Stomach (tissue), 9 donors: ENCODE measurements around the gene CCDC184. TPM values are rescaled to one million over a fixed set of nuclear protein-coding genes. Genes with fewer than 3 reads are reported as not detected.
A peak's percentile ranks its signal among the peaks of the same experiment; 100 is the strongest.

ENCODE experiments used
- DNase-seq, 2 donors: peaks; one replicate each; pipeline versions ENCODE4 v3.0.0 to v3.0.0-alpha.2; 2013 to 2019
- H3K27ac ChIP-seq, 5 donors: fragments of 200-600 bp in 4 of 5; sonication (generic) in 4 of 5; one replicate each; pipeline ENCODE4 v1.5.1; 2013 to 2019; ENCODE audit warnings: mild to moderate bottlenecking in 1 of 5, moderate library complexity in 1 of 5
- H3K27me3 ChIP-seq, 3 donors: fragments of 200-600 bp; sonication (generic); one replicate each; pipeline ENCODE4 v1.5.1; 2017 to 2019; ENCODE audit warnings: mixed run types in 1 of 3
- H3K36me3 ChIP-seq, 4 donors: fragments of 200-600 bp; sonication (generic); 1 replicate in 3 of 4; 2 replicates in 1 of 4; pipeline ENCODE4 v1.5.1; 2016 to 2019
- H3K4me1 ChIP-seq, 4 donors: fragments of 200-600 bp; sonication (generic); one replicate each; pipeline ENCODE4 v1.5.1; 2016 to 2019
- H3K4me3 ChIP-seq, 4 donors: fragments of 200-600 bp; sonication (generic) in 3 of 4; one replicate each; pipeline ENCODE4 v1.5.1; 2016 to 2019; ENCODE audit warnings: mild to moderate bottlenecking in 1 of 4
- H3K9me3 ChIP-seq, 4 donors: fragments of 200-600 bp; sonication (generic); one replicate each; pipeline ENCODE4 v1.5.1; 2016 to 2019
- EP300 ChIP-seq: sonication (generic); formaldehyde crosslinking; IDR thresholded peaks from one replicate; pipeline ENCODE4 v1.6.1; 2017; ENCODE audit warnings: antibody characterized with exemption
- POLR2A ChIP-seq, 4 donors: fragments of 450-650 bp; IDR thresholded peaks; one replicate each; pipeline ENCODE4 v1.6.1; 2016; ENCODE audit warnings: antibody characterized with exemption in 4 of 4, control low read depth in 2 of 4, mild to moderate bottlenecking in 1 of 4, moderate library complexity in 1 of 4
- POLR2AphosphoS5 ChIP-seq, 3 donors: sonication (generic); formaldehyde crosslinking; IDR thresholded peaks; one replicate each; pipeline ENCODE4 v1.6.1; 2016; ENCODE audit warnings: antibody characterized with exemption in 3 of 3
- WGBS, 5 donors: extraction: QIAGEN DNeasy Blood & Tissue Kit in 3 of 5; methylation state at CpG; one replicate each; pipeline versions ENCODE4 v1.1.5 to v1.1.7; 2013 to 2018; 5-methylcytosine and 5-hydroxymethylcytosine counted together
- intact Hi-C: fragments of 100-400 bp; cut with DNase I; formaldehyde crosslinking; loops from one replicate; pipeline ENCODE4 v1.15.1; 2023; ENCODE audit warnings: low total_unique reads
- polyA plus RNA-seq, 3 donors: library from polyadenylated mRNA; stranded (reverse); fragments of 200-250 nt; gene quantifications; one replicate each; pipeline ENCODE4 v1.2.3, GENCODE V29; 2013
- total RNA-seq, 5 donors: library from RNA; depleted of rRNA; stranded (reverse); fragments of >200 nt; gene quantifications; one replicate each; pipeline versions ENCODE4 v1.1.0 to v1.2.3, GENCODE V29; 2014 to 2016
- TF ChIP-seq, protein P1 (sequence below), 7 experiments: fragments of 450-650 bp in 4 of 7; fragments of 200-600 bp in 3 of 7; sonication (generic) in 3 of 7; IDR thresholded peaks; one replicate each; pipeline ENCODE4 v1.5.1; 2016 to 2019; ENCODE audit warnings: antibody characterized with exemption in 7 of 7, control low read depth in 2 of 7, mild to moderate bottlenecking in 1 of 7
- donor health status: healthy with polysubstance abuse.
- donor health status: Bipolar disorder and iron deficiency.
- donor health status: healthy.

The CCDC184 gene
- total and polyA plus RNA-seq, 8 donors, result 0.29 to 4.7 (median 0.99) TPM; not detected in 2

DNA sequence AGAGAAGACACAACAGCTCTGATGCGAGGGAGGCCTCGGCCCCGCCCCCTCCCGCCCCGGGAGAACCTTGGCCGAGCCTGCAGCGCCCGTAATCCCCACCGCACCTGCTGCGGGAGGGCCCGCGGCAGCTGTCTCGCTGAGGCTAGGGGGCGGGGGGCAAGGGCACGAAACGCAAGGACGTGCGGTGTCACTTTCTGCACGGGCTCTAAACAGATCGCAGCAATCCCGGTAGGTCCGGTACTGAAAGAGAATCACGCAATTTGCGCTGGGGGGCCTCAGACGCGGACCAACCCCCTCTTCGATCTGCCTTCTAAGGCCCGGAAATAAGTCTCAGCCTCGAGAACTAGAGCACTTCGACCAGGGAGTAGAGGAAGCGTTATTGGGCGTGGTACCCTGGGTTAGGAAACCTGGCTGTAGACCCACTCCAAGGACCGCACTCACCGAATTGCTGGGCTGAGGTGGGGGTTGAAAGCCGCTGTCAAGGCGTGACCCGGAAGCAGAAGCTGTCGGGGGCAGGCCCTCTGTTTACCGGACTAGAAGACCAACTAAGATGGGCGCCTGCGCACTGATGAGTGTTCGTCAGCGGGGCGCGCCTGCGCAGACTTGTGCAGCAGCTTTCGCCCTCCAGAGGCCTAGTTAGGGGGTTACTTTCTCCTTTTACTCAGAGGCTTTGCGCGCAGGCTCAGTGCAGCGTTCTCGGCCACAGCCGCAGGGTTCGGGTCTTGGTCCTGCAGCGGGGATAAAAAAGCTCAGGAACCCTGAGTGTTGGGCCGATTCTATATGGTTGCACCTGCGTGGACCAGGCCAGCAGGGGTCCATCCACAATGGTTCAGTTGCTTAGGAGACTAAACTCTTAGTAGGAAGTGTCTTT, 26.2 kb upstream of the CCDC184 start, which contains the start of gene ASB8:
TSS of gene ASB8 (minus strand) at position 498 of the 871 bp plus-strand sequence. CDS start 4,019 bp downstream, outside the sequence.
- Histone ChIP-seq H3K4me1 (peaks cover 5 to 38% (median 24%) of the 10 kb centered on the region in 4 donors), H3K27me3 (no peaks in the 10 kb centered on the region), H3K9me3 (no peaks in the 10 kb centered on the region), H3K4me3 (peak within 1 kb of the TSS; percentile 72 to 97 (median 80)), H3K36me3 (peaks cover 0 to 15% (median 13%) of the 10 kb centered on the region in 4 donors), H3K27ac (peak within 1 kb of the TSS; percentile 81 to 91 (median 84))
- peak; percentile 99 to 100 for DNase-seq
- TF ChIP-seq POLR2AphosphoS5 (IDR thresholded peaks at IDR 0.05) (peak; percentile 66 to 93 (median 83)), EP300 (no peak)
- TF ChIP-seq, protein P1, sequence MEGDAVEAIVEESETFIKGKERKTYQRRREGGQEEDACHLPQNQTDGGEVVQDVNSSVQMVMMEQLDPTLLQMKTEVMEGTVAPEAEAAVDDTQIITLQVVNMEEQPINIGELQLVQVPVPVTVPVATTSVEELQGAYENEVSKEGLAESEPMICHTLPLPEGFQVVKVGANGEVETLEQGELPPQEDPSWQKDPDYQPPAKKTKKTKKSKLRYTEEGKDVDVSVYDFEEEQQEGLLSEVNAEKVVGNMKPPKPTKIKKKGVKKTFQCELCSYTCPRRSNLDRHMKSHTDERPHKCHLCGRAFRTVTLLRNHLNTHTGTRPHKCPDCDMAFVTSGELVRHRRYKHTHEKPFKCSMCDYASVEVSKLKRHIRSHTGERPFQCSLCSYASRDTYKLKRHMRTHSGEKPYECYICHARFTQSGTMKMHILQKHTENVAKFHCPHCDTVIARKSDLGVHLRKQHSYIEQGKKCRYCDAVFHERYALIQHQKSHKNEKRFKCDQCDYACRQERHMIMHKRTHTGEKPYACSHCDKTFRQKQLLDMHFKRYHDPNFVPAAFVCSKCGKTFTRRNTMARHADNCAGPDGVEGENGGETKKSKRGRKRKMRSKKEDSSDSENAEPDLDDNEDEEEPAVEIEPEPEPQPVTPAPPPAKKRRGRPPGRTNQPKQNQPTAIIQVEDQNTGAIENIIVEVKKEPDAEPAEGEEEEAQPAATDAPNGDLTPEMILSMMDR (IDR thresholded peaks at IDR 0.05), result peak in 5 of 7 experiments; percentile 25 to 64 (median 43)
- WGBS, 5 donors, result 0 to 1% (median 0%) methylated on average over 34 to 56 of the region's 56 CpGs
- intact Hi-C loops, result no loop called here

DNA sequence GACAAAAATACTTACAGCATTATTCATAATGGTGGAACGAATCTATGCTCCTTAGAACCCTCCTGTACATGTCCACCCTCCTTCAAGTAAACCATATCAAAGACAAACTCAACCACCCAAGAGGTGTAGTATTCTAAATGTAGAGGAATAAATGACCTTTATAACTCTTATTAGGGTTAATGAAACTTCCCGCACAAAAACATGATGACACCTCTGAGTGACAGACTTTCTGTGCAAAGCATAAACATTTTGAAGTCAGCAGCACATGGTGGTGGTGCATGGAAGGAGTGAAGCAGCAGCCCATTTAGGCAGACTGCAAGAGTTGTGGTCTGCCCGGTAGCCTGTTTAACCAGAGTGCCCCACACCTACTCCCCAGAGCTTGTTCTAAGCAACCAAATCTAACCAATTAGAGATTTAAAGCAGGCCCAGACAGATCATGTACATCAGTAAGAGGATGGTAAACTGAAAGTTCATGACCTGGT, 25.5 kb upstream of the CCDC184 start:
- peak overlapping the region; percentile 72 to 97 (median 80) for H3K4me3 ChIP-seq
- H3K4me1 ChIP-seq, result peaks cover 5 to 34% (median 21%) of the 10 kb centered on the region in 4 donors
- WGBS, 5 donors, result 55 to 67% (median 62%) methylated on average over 3 of the region's 3 CpGs
- no peak for DNase-seq
- H3K36me3 ChIP-seq, result peaks cover 0 to 8% (median 6%) of the 10 kb centered on the region in 4 donors
- peaks cover 0 to under 1% (median 0%) of the 10 kb centered on the region in 3 donors for H3K27me3 ChIP-seq
- H3K27ac ChIP-seq, result peak overlapping the region; percentile 81 to 91 (median 84)
- no peaks in the 10 kb centered on the region for H3K9me3 ChIP-seq
- intact Hi-C loops, result no loop called here
- TF ChIP-seq POLR2AphosphoS5 (IDR thresholded peaks at IDR 0.05) (no peak), EP300 (no peak), POLR2A (IDR thresholded peaks at IDR 0.05) (no peak)
- TF ChIP-seq, protein P1 (IDR thresholded peaks at IDR 0.05), result no peak

DNA sequence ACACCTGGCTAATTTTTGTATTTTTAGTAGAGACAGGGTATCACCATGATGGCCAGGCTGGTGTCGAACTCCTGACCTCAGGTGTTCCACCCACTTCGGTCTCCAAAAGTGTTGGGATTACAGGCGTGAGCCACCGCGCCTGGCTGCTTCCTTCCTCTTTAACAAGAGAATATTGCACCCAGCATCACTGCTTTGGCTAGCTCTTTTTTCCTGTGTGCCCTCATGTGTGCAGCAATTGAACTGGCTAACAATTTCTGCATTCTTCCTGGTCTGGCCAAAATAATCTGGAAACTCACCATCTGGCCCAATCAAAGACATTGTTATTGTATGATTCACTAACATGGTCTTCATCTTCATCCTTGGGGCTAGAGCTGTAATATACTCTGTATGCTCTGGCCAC, 23.4 kb upstream of the CCDC184 start:
- intact Hi-C loops, result loop anchor here (10.0 kb wide), 2 partner anchors 55 to 215 kb away; partner anchors contain the start of gene SENP1
- no peaks in the 10 kb centered on the region for H3K9me3 ChIP-seq
- no peak for DNase-seq
- peaks cover 5 to 23% (median 16%) of the 10 kb centered on the region in 4 donors for H3K4me1 ChIP-seq
- WGBS, 5 donors, result 86 to 90% (median 89%) methylated on average over 5 of the region's 5 CpGs
- no peak overlapping the region for H3K4me3 ChIP-seq
- no peak overlapping the region for H3K27ac ChIP-seq
- H3K36me3 ChIP-seq, result no peaks in the 10 kb centered on the region
- H3K27me3 ChIP-seq, result peaks cover 0 to 8% (median 0%) of the 10 kb centered on the region in 3 donors
- TF ChIP-seq EP300, result no peak
- no peak for TF ChIP-seq POLR2A (IDR thresholded peaks at IDR 0.05)
- TF ChIP-seq POLR2AphosphoS5 (IDR thresholded peaks at IDR 0.05), result no peak
- TF ChIP-seq, protein P1 (IDR thresholded peaks at IDR 0.05), result no peak

DNA sequence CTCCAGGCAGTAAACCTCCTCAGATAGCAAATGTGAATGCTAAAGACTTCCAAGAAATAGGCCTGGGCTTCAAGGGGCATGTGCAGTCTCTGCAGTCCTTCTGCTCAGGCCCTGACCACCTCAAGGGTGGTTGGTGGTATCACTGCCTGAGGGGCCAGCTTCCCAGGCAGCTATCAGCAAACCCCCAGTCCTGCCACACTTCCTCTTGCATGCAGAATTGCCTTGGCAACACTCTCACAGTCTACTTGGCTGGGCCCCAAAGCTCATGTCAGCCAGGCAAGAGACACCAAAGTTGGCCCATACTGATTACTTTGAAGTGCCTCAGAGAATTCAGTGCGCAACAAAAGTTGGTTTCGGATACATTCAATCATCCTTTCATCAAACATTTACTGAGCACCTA, 22.6 kb upstream of the CCDC184 start:
- peak in 1 of 2 donors; percentile 20 for DNase-seq
- Histone ChIP-seq H3K27ac (no peak overlapping the region), H3K4me1 (peaks cover 5 to 16% (median 12%) of the 10 kb centered on the region in 4 donors), H3K27me3 (peaks cover 0 to 12% (median 0%) of the 10 kb centered on the region in 3 donors), H3K36me3 (no peaks in the 10 kb centered on the region), H3K4me3 (no peak overlapping the region), H3K9me3 (no peaks in the 10 kb centered on the region)
- intact Hi-C loops, result loop anchor here (10.0 kb wide), 2 partner anchors 56 to 216 kb away; partner anchors contain the start of gene SENP1
- TF ChIP-seq POLR2A (IDR thresholded peaks at IDR 0.05), result no peak
- TF ChIP-seq EP300, result no peak
- TF ChIP-seq, protein P1 (IDR thresholded peaks at IDR 0.05), result no peak
- no peak for TF ChIP-seq POLR2AphosphoS5 (IDR thresholded peaks at IDR 0.05)
- WGBS, 5 donors, result 65 to 81% (median 72%) methylated on average over 2 of the region's 2 CpGs
